ENCODE measurements around the gene GPATCH8. TPM values are rescaled to one million over a fixed set of nuclear protein-coding genes. Genes with fewer than 3 reads are reported as not detected.
A peak's percentile ranks its signal among the peaks of the same experiment; 100 is the strongest.

GPATCH8 gene
- total RNA-seq, 3 donors from 2014 or later (not counting 1 experiment from before 2014, with no cell fraction given), result 104 to 111 (median 109) TPM

GRCh38 chr17:44436336-44436735 lies 66.9 kb downstream of the GPATCH8 start:
- DNase-seq (no peak), ATAC-seq (no peak)
- Histone ChIP-seq H3K9me3 (ENCODE audit: control insufficient read depth, insufficient read depth, low read length) (no peaks in the 10 kb centered on the region), H3K4me3 (ENCODE audit: low read length) (no peak overlapping the region), H3K27me3 (ENCODE audit: control insufficient read depth, insufficient read depth, low read length) (no peaks in the 10 kb centered on the region), H3K4me1 (ENCODE audit: control insufficient read depth, insufficient read depth, low read length) (peaks cover 25% of the 10 kb centered on the region), H3K27ac (ENCODE audit: low read length) (no peak overlapping the region), H3K36me3 (ENCODE audit: control insufficient read depth, insufficient read depth, low read length) (peaks cover 32% of the 10 kb centered on the region)
- H3K9me3 Mint-ChIP-seq, result no peaks in the 10 kb centered on the region
- no peaks in the 10 kb centered on the region for H3K27me3 Mint-ChIP-seq (ENCODE audit: low read depth in 2 of 2)
- intact Hi-C loops (cut with micrococcal nuclease), result loop anchor here (5.0 kb wide), 3 partner anchors 34 to 66 kb away; partner anchors contain the start of gene GPATCH8
- WGBS (ENCODE audit: insufficient coverage), result 73% methylated on average over 2 of the region's 2 CpGs
- H3K4me1 Mint-ChIP-seq, result peaks cover 58 to 64% of the 10 kb centered on the region in 2 donors
- peak overlapping the region; percentile 47 to 95 for H3K27ac Mint-ChIP-seq
- H3K36me3 Mint-ChIP-seq, result peaks cover 20% of the 10 kb centered on the region
- peak overlapping the region; percentile 54 for H3K4me3 Mint-ChIP-seq
- TF ChIP-seq CTCF (IDR thresholded peaks at IDR 0.05), result no peak

- intact Hi-C loops (cut with micrococcal nuclease), result loop anchor here (2.0 kb wide), 1 partner anchor 14 kb away; no protein-coding TSS in a partner anchor
- no peaks in the 10 kb centered on the region for H3K9me3 Mint-ChIP-seq
- H3K4me1 Mint-ChIP-seq, result peaks cover 23 to 36% of the 10 kb centered on the region in 2 donors
- peaks cover 20% of the 10 kb centered on the region for H3K36me3 Mint-ChIP-seq
- peak overlapping the region; percentile 33 to 35 for H3K27ac Mint-ChIP-seq
- ATAC-seq, result no peak
- H3K9me3 ChIP-seq (ENCODE audit: control insufficient read depth, insufficient read depth, low read length), result no peaks in the 10 kb centered on the region
- no peaks in the 10 kb centered on the region for H3K4me1 ChIP-seq (ENCODE audit: control insufficient read depth, insufficient read depth, low read length)
- H3K27me3 Mint-ChIP-seq (ENCODE audit: low read depth in 2 of 2), result no peaks in the 10 kb centered on the region
- H3K27ac ChIP-seq (ENCODE audit: low read length), result no peak overlapping the region
- H3K36me3 ChIP-seq (ENCODE audit: control insufficient read depth, insufficient read depth, low read length), result peaks cover 35% of the 10 kb centered on the region
- H3K4me3 Mint-ChIP-seq, result no peak overlapping the region
- no peak for TF ChIP-seq CTCF (IDR thresholded peaks at IDR 0.05)
- H3K4me3 ChIP-seq (ENCODE audit: low read length), result no peak overlapping the region
- no peak for DNase-seq
- 97% methylated on average over 9 of the region's 9 CpGs for WGBS (ENCODE audit: insufficient coverage)
- H3K27me3 ChIP-seq (ENCODE audit: control insufficient read depth, insufficient read depth, low read length), result no peaks in the 10 kb centered on the region
These were observed 70.7 kb downstream of the GPATCH8 start for GRCh38 chr17:44432254-44433157.

GRCh38 chr17:44424828-44425461 lies 78.3 kb downstream of the GPATCH8 start:
- no peaks in the 10 kb centered on the region for H3K9me3 Mint-ChIP-seq
- no peaks in the 10 kb centered on the region for H3K36me3 Mint-ChIP-seq
- no peak overlapping the region for H3K4me3 ChIP-seq (ENCODE audit: low read length)
- no peaks in the 10 kb centered on the region for H3K27me3 Mint-ChIP-seq (ENCODE audit: low read depth in 2 of 2)
- 100% methylated on average over 1 of the region's 3 CpGs for WGBS (ENCODE audit: insufficient coverage)
- H3K4me1 ChIP-seq (ENCODE audit: control insufficient read depth, insufficient read depth, low read length), result peaks cover 12% of the 10 kb centered on the region
- ATAC-seq, result no peak
- no peaks in the 10 kb centered on the region for H3K9me3 ChIP-seq (ENCODE audit: control insufficient read depth, insufficient read depth, low read length)
- TF ChIP-seq CTCF (IDR thresholded peaks at IDR 0.05), result no peak
- no peak overlapping the region for H3K4me3 Mint-ChIP-seq
- H3K36me3 ChIP-seq (ENCODE audit: control insufficient read depth, insufficient read depth, low read length), result peaks cover 29% of the 10 kb centered on the region
- H3K27ac ChIP-seq (ENCODE audit: low read length), result no peak overlapping the region
- no peaks in the 10 kb centered on the region for H3K27me3 ChIP-seq (ENCODE audit: control insufficient read depth, insufficient read depth, low read length)
- intact Hi-C loops (cut with micrococcal nuclease), result no loop called here
- DNase-seq, result no peak
- peaks cover 45 to 47% of the 10 kb centered on the region in 2 donors for H3K4me1 Mint-ChIP-seq
- H3K27ac Mint-ChIP-seq, result peak overlapping the region; percentile 72 to 79

All from natural killer cell (primary cell).